PFSK-1 (cell line): ENCODE measurements around the gene GABRR3.

Source experiments
- FOXP2 ChIP-seq: optimal IDR thresholded peaks from 2 replicates; pipeline ENCODE3; 2011; ENCODE audit warnings: borderline replicate concordance, control low read depth, inconsistent platforms; ENCODE audit not compliant: insufficient read depth; ENCODE audit errors: extremely low read length, extremely low read depth
- POLR2AphosphoS5 ChIP-seq: IDR thresholded peaks from 2 replicates; pipeline ENCODE4 v1.6.1; 2012; ENCODE audit warnings: low read depth, mild to moderate bottlenecking, control low read depth, low read length, moderate library complexity
- REST ChIP-seq, 2 experiments: IDR thresholded peaks; 2 replicates each; pipeline versions ENCODE4 v1.6.1 to v1.8.0; 2011 to 2012; ENCODE audit warnings: low read depth in 2 of 2, low read length in 2 of 2, control low read depth in 1 of 2, inconsistent platforms in 1 of 2, mild to moderate bottlenecking in 1 of 2, moderate library complexity in 1 of 2; ENCODE audit not compliant: insufficient read depth in 1 of 2
- SIN3A ChIP-seq: IDR thresholded peaks from 2 replicates; pipeline ENCODE4 v1.6.1; 2012; ENCODE audit warnings: mild to moderate bottlenecking, low read length, moderate library complexity, borderline replicate concordance; ENCODE audit not compliant: insufficient read depth
- TAF1 ChIP-seq: IDR thresholded peaks from 2 replicates; pipeline ENCODE4 v1.6.1; 2012; ENCODE audit warnings: low read length, control low read depth, borderline replicate concordance; ENCODE audit not compliant: insufficient read depth

GABRR3 gene

GRCh38 chr3:98057631-98058030 lies 22.5 kb upstream of the GABRR3 start:
- no peak for TF ChIP-seq TAF1
- no peak for TF ChIP-seq POLR2AphosphoS5
- TF ChIP-seq SIN3A: no peak
- no peak for TF ChIP-seq FOXP2
- no peak for TF ChIP-seq REST (IDR thresholded peaks at IDR 0.05; ENCODE audit: insufficient read depth in 1 of 2, low read depth in 2 of 2, low read length in 2 of 2)

- TF ChIP-seq FOXP2 (no peak), REST (IDR thresholded peaks at IDR 0.05; ENCODE audit: insufficient read depth in 1 of 2, low read depth in 2 of 2, low read length in 2 of 2) (no peak), SIN3A (no peak), POLR2AphosphoS5 (no peak), TAF1 (no peak)
Observed at GRCh38 chr3:98056035-98056434, 20.9 kb upstream of the GABRR3 start.

DNA sequence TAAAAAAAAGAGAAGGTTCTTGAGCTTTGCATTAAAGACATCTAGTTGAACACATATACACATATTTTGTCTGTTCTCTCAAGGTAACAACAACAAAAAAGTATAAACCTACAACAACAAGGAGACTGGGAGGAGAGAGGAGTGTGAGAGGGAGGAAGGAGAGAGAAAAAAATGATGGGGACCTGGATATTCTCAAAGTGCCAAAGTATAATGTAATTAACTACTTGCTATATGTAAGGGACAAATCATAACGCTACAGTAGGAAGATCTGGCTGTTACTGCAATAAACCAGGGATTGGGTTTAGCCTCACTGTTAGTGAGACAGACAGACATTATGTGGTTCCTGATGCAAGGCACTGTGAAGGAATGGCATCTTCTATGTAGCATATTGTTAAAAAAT lies 14.2 kb upstream of the GABRR3 start:
- TF ChIP-seq POLR2AphosphoS5 (no peak), SIN3A (no peak), TAF1 (no peak), FOXP2 (no peak), REST (IDR thresholded peaks at IDR 0.05; ENCODE audit: insufficient read depth in 1 of 2, low read depth in 2 of 2, low read length in 2 of 2) (no peak)

GRCh38 chr3:98048586-98048985 lies 13.5 kb upstream of the GABRR3 start:
- TF ChIP-seq SIN3A: no peak
- TF ChIP-seq TAF1: no peak
- no peak for TF ChIP-seq FOXP2

GRCh38 chr3:98041350-98041749 lies 6.2 kb upstream of the GABRR3 start:
- no peak for TF ChIP-seq POLR2AphosphoS5
- TF ChIP-seq REST (IDR thresholded peaks at IDR 0.05; ENCODE audit: insufficient read depth in 1 of 2, low read depth in 2 of 2, low read length in 2 of 2): no peak
- no peak for TF ChIP-seq SIN3A
- TF ChIP-seq FOXP2: no peak
- TF ChIP-seq TAF1: no peak
